HepG2 (cell line): ENCODE results near the gene RPS6KB1. TPM values are rescaled to one million over a fixed set of nuclear protein-coding genes. Genes with fewer than 3 reads are reported as not detected.

Experiments used
- ARHGAP35 ChIP-seq: sonication (generic); formaldehyde crosslinking; IDR thresholded peaks from 2 replicates; pipeline ENCODE4 v1.9.0; 2022; ENCODE audit warnings: mild to moderate bottlenecking, inconsistent platforms, moderate library complexity, missing genetic modification reagents, borderline replicate concordance
- CCDC6 ChIP-seq: sonication (generic); formaldehyde crosslinking; IDR thresholded peaks from 2 replicates; pipeline ENCODE4 v1.8.1; 2022; ENCODE audit warnings: mild to moderate bottlenecking, missing genetic modification reagents, moderate library complexity
- CEBPG ChIP-seq: IDR thresholded peaks from 2 replicates; pipeline ENCODE4 v1.6.1; 2016
- CREM ChIP-seq, 2 experiments: sonication (generic) in 1 of 2; formaldehyde crosslinking in 1 of 2; IDR thresholded peaks; 2 replicates each; pipeline versions ENCODE4 v1.4.0 to v1.6.1; 2016 to 2020; ENCODE audit warnings: antibody characterized with exemption in 1 of 2, mild to moderate bottlenecking in 1 of 2, missing genetic modification reagents in 1 of 2
- EED ChIP-seq: sonication (generic); formaldehyde crosslinking; IDR thresholded peaks from 2 replicates; pipeline ENCODE4 v1.5.0; 2020; ENCODE audit warnings: mild to moderate bottlenecking, missing genetic modification reagents
- GATA4 ChIP-seq: sonication (generic); IDR thresholded peaks from 2 replicates; pipeline ENCODE4 v1.6.1; 2016; ENCODE audit warnings: antibody characterized with exemption, low read depth, borderline replicate concordance
- GPN1 ChIP-seq: sonication (generic); formaldehyde crosslinking; IDR thresholded peaks from 2 replicates; pipeline ENCODE4 v1.5.1; 2020; ENCODE audit warnings: missing genetic modification reagents, borderline replicate concordance
- HMGA1 ChIP-seq: sonication (generic); formaldehyde crosslinking; conservative IDR thresholded peaks from 2 replicates; pipeline ENCODE4 v1.4.0; 2020; ENCODE audit warnings: missing genetic modification reagents
- HOXA3 ChIP-seq: sonication (generic); formaldehyde crosslinking; IDR thresholded peaks from 2 replicates; pipeline ENCODE4 v1.5.0; 2020; ENCODE audit warnings: missing genetic modification reagents
- KLF11 ChIP-seq: IDR thresholded peaks from 2 replicates; pipeline ENCODE4 v1.6.1; 2016; ENCODE audit warnings: missing compliant biosample characterization
- MIXL1 ChIP-seq: IDR thresholded peaks from 2 replicates; pipeline ENCODE4 v1.6.1; 2016
- MYNN ChIP-seq: sonication (generic); formaldehyde crosslinking; IDR thresholded peaks from 2 replicates; pipeline ENCODE4 v1.4.0; 2020; ENCODE audit warnings: mild to moderate bottlenecking, low read depth, missing genetic modification reagents
- NFRKB ChIP-seq: fragments of 450-650 bp; IDR thresholded peaks from 2 replicates; pipeline ENCODE4 v1.6.1; 2017
- PHF5A ChIP-seq: IDR thresholded peaks from one replicate; pipeline ENCODE4 v1.6.1; 2018; ENCODE audit warnings: low read depth, missing genetic modification reagents; ENCODE audit not compliant: unreplicated experiment
- PITX1 ChIP-seq: sonication (generic); formaldehyde crosslinking; IDR thresholded peaks from 2 replicates; pipeline ENCODE4 v1.5.1; 2020; ENCODE audit warnings: mild to moderate bottlenecking, missing genetic modification reagents
- SATB2 ChIP-seq: sonication (generic); formaldehyde crosslinking; IDR thresholded peaks from 2 replicates; pipeline ENCODE4 v1.5.0; 2020; ENCODE audit warnings: missing genetic modification reagents
- THRA ChIP-seq: sonication (generic); formaldehyde crosslinking; IDR thresholded peaks from 2 replicates; pipeline ENCODE4 v1.4.0; 2020; ENCODE audit warnings: missing genetic modification reagents, borderline replicate concordance
- ZFP36L1 ChIP-seq: sonication (generic); formaldehyde crosslinking; IDR thresholded peaks from 2 replicates; pipeline ENCODE4 v1.8.0; 2022; ENCODE audit warnings: mild to moderate bottlenecking, missing genetic modification reagents, moderate library complexity
- ZNF362 ChIP-seq: sonication (generic); formaldehyde crosslinking; IDR thresholded peaks from 2 replicates; pipeline ENCODE4 v1.4.0; 2020; ENCODE audit warnings: missing genetic modification reagents, mild to moderate bottlenecking, borderline replicate concordance
- ZNF44 ChIP-seq: sonication (generic); formaldehyde crosslinking; IDR thresholded peaks from 2 replicates; pipeline ENCODE4 v1.5.1; 2020; ENCODE audit warnings: mild to moderate bottlenecking, missing genetic modification reagents
- ZSCAN22 ChIP-seq: sonication (generic); formaldehyde crosslinking; IDR thresholded peaks from 2 replicates; pipeline ENCODE4 v1.4.0; 2020; ENCODE audit warnings: mild to moderate bottlenecking, missing genetic modification reagents
- polyA plus RNA-seq, 8 experiments: library from polyadenylated mRNA; depleted of rRNA in 3 of 8; stranded (reverse) in 7 of 8; unstranded in 1 of 8; fragments of >200 nt; fragmentation: Illumina TruSeq in 4 of 8; extraction: Trizol in 4 of 8; gene quantifications; 2 replicates each; pipeline versions ENCODE4 v1.2.1 to v1.2.3, GENCODE V29; 2011 to 2016; ENCODE audit warnings: low read depth in 4 of 8, missing spikeins in 1 of 8, mixed read lengths in 1 of 8; ENCODE audit not compliant: insufficient read depth in 1 of 8
- total RNA-seq, 5 experiments: library from RNA; depleted of rRNA; stranded (reverse); fragments of >200 nt; fragmentation: Illumina TruSeq; extraction: Trizol; gene quantifications; 2 replicates each; pipeline ENCODE4 v1.2.3, GENCODE V29; 2016; ENCODE audit warnings: low read depth in 1 of 5
- TF ChIP-seq, protein P1 (sequence below): sonication (generic); formaldehyde crosslinking; IDR thresholded peaks from 2 replicates; pipeline ENCODE4 v1.4.0; 2020; ENCODE audit warnings: low read depth, mild to moderate bottlenecking, missing genetic modification reagents
- TF ChIP-seq, protein P2 (sequence below): sonication (generic); formaldehyde crosslinking; IDR thresholded peaks from 2 replicates; pipeline ENCODE4 v1.4.0; 2020; ENCODE audit warnings: missing genetic modification reagents, borderline replicate concordance
- TF ChIP-seq, protein P3 (sequence below): sonication (generic); formaldehyde crosslinking; IDR thresholded peaks from 2 replicates; pipeline ENCODE4 v1.5.1; 2020; ENCODE audit warnings: missing genetic modification reagents, mild to moderate bottlenecking, borderline replicate concordance

Gene RPS6KB1
- total and polyA plus RNA-seq, 2 of the 13 experiments (the other 11 are each of a cell fraction or from before 2014, with no cell fraction given), result 16.5 to 42.2 TPM

- TF ChIP-seq CREM (IDR thresholded peaks at IDR 0.05), result peak; percentile 88
- TF ChIP-seq CREM (CRISPR knock-in tag; IDR thresholded peaks at IDR 0.05), result no peak
- peak; percentile 92; the same call in 1 of the 2 replicates for TF ChIP-seq GATA4
- TF ChIP-seq, protein P1, sequence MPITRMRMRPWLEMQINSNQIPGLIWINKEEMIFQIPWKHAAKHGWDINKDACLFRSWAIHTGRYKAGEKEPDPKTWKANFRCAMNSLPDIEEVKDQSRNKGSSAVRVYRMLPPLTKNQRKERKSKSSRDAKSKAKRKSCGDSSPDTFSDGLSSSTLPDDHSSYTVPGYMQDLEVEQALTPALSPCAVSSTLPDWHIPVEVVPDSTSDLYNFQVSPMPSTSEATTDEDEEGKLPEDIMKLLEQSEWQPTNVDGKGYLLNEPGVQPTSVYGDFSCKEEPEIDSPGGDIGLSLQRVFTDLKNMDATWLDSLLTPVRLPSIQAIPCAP (CRISPR knock-in tag), result no peak
- TF ChIP-seq, protein P2, sequence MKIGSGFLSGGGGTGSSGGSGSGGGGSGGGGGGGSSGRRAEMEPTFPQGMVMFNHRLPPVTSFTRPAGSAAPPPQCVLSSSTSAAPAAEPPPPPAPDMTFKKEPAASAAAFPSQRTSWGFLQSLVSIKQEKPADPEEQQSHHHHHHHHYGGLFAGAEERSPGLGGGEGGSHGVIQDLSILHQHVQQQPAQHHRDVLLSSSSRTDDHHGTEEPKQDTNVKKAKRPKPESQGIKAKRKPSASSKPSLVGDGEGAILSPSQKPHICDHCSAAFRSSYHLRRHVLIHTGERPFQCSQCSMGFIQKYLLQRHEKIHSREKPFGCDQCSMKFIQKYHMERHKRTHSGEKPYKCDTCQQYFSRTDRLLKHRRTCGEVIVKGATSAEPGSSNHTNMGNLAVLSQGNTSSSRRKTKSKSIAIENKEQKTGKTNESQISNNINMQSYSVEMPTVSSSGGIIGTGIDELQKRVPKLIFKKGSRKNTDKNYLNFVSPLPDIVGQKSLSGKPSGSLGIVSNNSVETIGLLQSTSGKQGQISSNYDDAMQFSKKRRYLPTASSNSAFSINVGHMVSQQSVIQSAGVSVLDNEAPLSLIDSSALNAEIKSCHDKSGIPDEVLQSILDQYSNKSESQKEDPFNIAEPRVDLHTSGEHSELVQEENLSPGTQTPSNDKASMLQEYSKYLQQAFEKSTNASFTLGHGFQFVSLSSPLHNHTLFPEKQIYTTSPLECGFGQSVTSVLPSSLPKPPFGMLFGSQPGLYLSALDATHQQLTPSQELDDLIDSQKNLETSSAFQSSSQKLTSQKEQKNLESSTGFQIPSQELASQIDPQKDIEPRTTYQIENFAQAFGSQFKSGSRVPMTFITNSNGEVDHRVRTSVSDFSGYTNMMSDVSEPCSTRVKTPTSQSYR, result peak; percentile 62; the same call in 1 of the 2 replicates
- peak; percentile 98 for TF ChIP-seq PHF5A (CRISPR knock-in tag)
- no peak for TF ChIP-seq HMGA1 (CRISPR knock-in tag)
- TF ChIP-seq HOXA3 (CRISPR knock-in tag), result peak; percentile 94
- peak; percentile 94 for TF ChIP-seq ZNF362 (CRISPR knock-in tag)
- TF ChIP-seq THRA (CRISPR knock-in tag), result peak; percentile 93
- no peak for TF ChIP-seq ZSCAN22
- TF ChIP-seq MIXL1, result peak; percentile 100
- no peak for TF ChIP-seq GPN1
- no peak for TF ChIP-seq SATB2 (CRISPR knock-in tag)
- no peak for TF ChIP-seq EED (CRISPR knock-in tag)
- TF ChIP-seq, protein P3, sequence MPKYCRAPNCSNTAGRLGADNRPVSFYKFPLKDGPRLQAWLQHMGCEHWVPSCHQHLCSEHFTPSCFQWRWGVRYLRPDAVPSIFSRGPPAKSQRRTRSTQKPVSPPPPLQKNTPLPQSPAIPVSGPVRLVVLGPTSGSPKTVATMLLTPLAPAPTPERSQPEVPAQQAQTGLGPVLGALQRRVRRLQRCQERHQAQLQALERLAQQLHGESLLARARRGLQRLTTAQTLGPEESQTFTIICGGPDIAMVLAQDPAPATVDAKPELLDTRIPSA, result no peak
- TF ChIP-seq ARHGAP35, result no peak
- TF ChIP-seq MYNN (CRISPR knock-in tag), result peak; percentile 84; the same call in 1 of the 2 replicates
- TF ChIP-seq PITX1 (CRISPR knock-in tag), result peak; percentile 91
- peak; percentile 79 for TF ChIP-seq CEBPG (CRISPR knock-in tag)
- TF ChIP-seq KLF11 (CRISPR knock-in tag), result peak; percentile 76
- no peak for TF ChIP-seq NFRKB
- TF ChIP-seq ZFP36L1, result peak; percentile 83
- TF ChIP-seq CCDC6 (CRISPR knock-in tag), result peak; percentile 97
- TF ChIP-seq ZNF44 (CRISPR knock-in tag), result no peak
These were observed 39.6 kb upstream of the RPS6KB1 start (continued) for GRCh38 chr17:59853168-59853918.
